IMR-90 (cell line): Measurements from ENCODE around the gene DPAGT1.

Experiments
- CEBPB ChIP-seq: IDR thresholded peaks from 2 replicates; pipeline ENCODE4 v1.6.1; 2012; ENCODE audit warnings: low read depth, low read length, improper control_type of control experiment
- CHD1 ChIP-seq: IDR thresholded peaks from 2 replicates; pipeline ENCODE4 v1.6.1; 2012; ENCODE audit warnings: low read depth, low read length, improper control_type of control experiment
- FOS ChIP-seq: fragments of 150-350 bp; IDR thresholded peaks from 2 replicates; pipeline ENCODE4 v1.6.1; 2016; ENCODE audit warnings: low read depth, low read length
- MAFK ChIP-seq: IDR thresholded peaks from 2 replicates; pipeline ENCODE4 v1.6.1; 2012; ENCODE audit warnings: low read depth, low read length, improper control_type of control experiment
- MXI1 ChIP-seq: IDR thresholded peaks from 2 replicates; pipeline ENCODE4 v1.6.1; 2012; ENCODE audit warnings: low read depth, mild to moderate bottlenecking, low read length, moderate library complexity, borderline replicate concordance
- NFE2L2 ChIP-seq: fragments of 150-350 bp; IDR thresholded peaks from 2 replicates; pipeline ENCODE4 v1.6.1; 2016; ENCODE audit warnings: low read depth, mild to moderate bottlenecking, low read length
- POLR2A ChIP-seq: IDR thresholded peaks from 2 replicates; pipeline ENCODE4 v1.6.1; 2012; ENCODE audit warnings: mild to moderate bottlenecking, low read depth, low read length
- RAD21 ChIP-seq: IDR thresholded peaks from 2 replicates; pipeline ENCODE4 v1.6.1; 2012; ENCODE audit warnings: low read length, improper control_type of control experiment
- RCOR1 ChIP-seq: IDR thresholded peaks from 2 replicates; pipeline ENCODE4 v1.6.1; 2012; ENCODE audit warnings: mild to moderate bottlenecking, low read length, improper control_type of control experiment; ENCODE audit not compliant: insufficient replicate concordance
- RFX5 ChIP-seq: IDR thresholded peaks from 2 replicates; pipeline ENCODE4 v1.8.0; 2012; ENCODE audit warnings: low read depth, mild to moderate bottlenecking, low read length, moderate library complexity
- SMC3 ChIP-seq: fragments of 150-350 bp; IDR thresholded peaks from 2 replicates; pipeline ENCODE4 v1.6.1; 2016; ENCODE audit warnings: low read depth, mild to moderate bottlenecking, antibody characterized with exemption, low read length, moderate library complexity
- TF ChIP-seq, protein P1 (sequence below): conservative IDR thresholded peaks from 2 replicates; pipeline ENCODE4 v1.5.1; 2012; ENCODE audit warnings: mild to moderate bottlenecking, low read depth, low read length, improper control_type of control experiment
- TF ChIP-seq, protein P2 (sequence below): fragments of 150-350 bp; IDR thresholded peaks from 2 replicates; pipeline ENCODE4 v1.6.1; 2016; ENCODE audit warnings: low read depth, mild to moderate bottlenecking, low read length, moderate library complexity, borderline replicate concordance
- TF ChIP-seq, protein P3 (sequence below): fragments of 150-350 bp; IDR thresholded peaks from 2 replicates; pipeline ENCODE4 v1.6.1; 2017; ENCODE audit warnings: mild to moderate bottlenecking, antibody characterized with exemption, low read length, low read depth

DNA sequence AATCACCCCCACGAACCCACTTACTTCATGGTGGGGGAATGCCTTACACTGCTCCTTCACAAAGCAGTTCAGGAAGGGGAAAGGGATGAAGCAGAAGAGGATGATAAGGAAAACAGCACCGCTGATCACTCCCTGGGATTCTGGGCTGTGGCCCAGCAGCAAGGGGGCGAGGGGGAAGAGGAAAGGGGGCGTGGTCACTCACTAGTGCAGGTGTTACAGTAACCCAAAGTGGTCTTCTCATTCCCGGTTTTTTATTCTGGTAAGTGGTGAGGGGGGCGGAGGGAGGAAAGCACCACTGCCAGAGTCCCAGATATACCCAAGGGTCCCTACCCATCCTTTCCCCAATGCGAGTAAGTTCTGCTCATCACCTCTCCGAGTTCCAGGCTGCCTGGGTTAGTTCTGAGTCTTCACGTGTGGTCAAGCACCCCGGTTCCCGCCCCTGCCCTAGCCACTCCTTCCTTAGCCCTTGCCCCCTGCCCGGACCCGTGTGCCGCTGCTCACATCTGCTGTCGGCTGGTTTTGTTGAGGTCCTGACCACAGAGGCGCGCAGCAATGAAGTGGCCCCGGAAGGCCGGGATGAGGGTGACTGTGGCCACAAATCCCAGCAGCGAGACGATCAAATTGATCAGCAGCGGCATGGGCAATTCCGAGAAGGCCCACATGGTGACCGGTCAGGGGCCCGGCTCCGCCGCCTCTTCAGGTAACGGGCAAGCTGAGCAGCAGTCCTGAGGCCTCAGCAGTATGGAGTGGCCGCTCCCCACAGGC is 477 bp downstream of the DPAGT1 start:
- TF ChIP-seq, protein P1, sequence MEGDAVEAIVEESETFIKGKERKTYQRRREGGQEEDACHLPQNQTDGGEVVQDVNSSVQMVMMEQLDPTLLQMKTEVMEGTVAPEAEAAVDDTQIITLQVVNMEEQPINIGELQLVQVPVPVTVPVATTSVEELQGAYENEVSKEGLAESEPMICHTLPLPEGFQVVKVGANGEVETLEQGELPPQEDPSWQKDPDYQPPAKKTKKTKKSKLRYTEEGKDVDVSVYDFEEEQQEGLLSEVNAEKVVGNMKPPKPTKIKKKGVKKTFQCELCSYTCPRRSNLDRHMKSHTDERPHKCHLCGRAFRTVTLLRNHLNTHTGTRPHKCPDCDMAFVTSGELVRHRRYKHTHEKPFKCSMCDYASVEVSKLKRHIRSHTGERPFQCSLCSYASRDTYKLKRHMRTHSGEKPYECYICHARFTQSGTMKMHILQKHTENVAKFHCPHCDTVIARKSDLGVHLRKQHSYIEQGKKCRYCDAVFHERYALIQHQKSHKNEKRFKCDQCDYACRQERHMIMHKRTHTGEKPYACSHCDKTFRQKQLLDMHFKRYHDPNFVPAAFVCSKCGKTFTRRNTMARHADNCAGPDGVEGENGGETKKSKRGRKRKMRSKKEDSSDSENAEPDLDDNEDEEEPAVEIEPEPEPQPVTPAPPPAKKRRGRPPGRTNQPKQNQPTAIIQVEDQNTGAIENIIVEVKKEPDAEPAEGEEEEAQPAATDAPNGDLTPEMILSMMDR: no peak
- TF ChIP-seq POLR2A: no peak
- TF ChIP-seq, protein P2, sequence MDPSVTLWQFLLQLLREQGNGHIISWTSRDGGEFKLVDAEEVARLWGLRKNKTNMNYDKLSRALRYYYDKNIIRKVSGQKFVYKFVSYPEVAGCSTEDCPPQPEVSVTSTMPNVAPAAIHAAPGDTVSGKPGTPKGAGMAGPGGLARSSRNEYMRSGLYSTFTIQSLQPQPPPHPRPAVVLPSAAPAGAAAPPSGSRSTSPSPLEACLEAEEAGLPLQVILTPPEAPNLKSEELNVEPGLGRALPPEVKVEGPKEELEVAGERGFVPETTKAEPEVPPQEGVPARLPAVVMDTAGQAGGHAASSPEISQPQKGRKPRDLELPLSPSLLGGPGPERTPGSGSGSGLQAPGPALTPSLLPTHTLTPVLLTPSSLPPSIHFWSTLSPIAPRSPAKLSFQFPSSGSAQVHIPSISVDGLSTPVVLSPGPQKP: no peak
- TF ChIP-seq FOS: no peak
- TF ChIP-seq RAD21: no peak
- no peak for TF ChIP-seq CHD1
- TF ChIP-seq NFE2L2: no peak
- TF ChIP-seq MXI1: peak; percentile 75
- TF ChIP-seq, protein P3, sequence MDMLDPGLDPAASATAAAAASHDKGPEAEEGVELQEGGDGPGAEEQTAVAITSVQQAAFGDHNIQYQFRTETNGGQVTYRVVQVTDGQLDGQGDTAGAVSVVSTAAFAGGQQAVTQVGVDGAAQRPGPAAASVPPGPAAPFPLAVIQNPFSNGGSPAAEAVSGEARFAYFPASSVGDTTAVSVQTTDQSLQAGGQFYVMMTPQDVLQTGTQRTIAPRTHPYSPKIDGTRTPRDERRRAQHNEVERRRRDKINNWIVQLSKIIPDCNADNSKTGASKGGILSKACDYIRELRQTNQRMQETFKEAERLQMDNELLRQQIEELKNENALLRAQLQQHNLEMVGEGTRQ: no peak
- no peak for TF ChIP-seq MAFK
- no peak for TF ChIP-seq SMC3
- no peak for TF ChIP-seq RCOR1
- no peak for TF ChIP-seq CEBPB
- TF ChIP-seq RFX5: no peak
